Osteoblast (primary cell): Measurements from ENCODE around the gene BANP. TPM values are rescaled to one million over a fixed set of nuclear protein-coding genes. Genes with fewer than 3 reads are reported as not detected.
"Not testable (repeated sequence)": the region's sequence is repeated elsewhere in the genome, so short reads cannot be mapped to it uniquely, and the experiment has no call there.

Experiments used
- DNase-seq: peaks from one replicate; pipeline ENCODE4 v3.0.0; 2011; ENCODE audit warnings: low spot score, mixed read lengths; ENCODE audit not compliant: insufficient read length; ENCODE audit errors: missing footprints
- H2AFZ ChIP-seq: 2 replicates; pipeline ENCODE4 v1.6.0; 2011; ENCODE audit warnings: mild to moderate bottlenecking, low read length
- H3K27ac ChIP-seq: 2 replicates; pipeline ENCODE4 v1.5.1; 2011; ENCODE audit warnings: mild to moderate bottlenecking, low read depth, low read length, moderate library complexity
- H3K27me3 ChIP-seq: 2 replicates; pipeline ENCODE4 v1.6.0; 2012; ENCODE audit warnings: mild to moderate bottlenecking, control low read depth, inconsistent platforms, low read length, moderate library complexity; ENCODE audit not compliant: insufficient read depth
- H3K36me3 ChIP-seq: 2 replicates; pipeline ENCODE4 v1.5.1; 2011; ENCODE audit warnings: mild to moderate bottlenecking, low read length, control low read depth, moderate library complexity; ENCODE audit not compliant: insufficient read depth
- H3K4me1 ChIP-seq: 2 replicates; pipeline ENCODE4 v1.5.1; 2011; ENCODE audit warnings: mild to moderate bottlenecking, low read length, control low read depth, moderate library complexity; ENCODE audit not compliant: insufficient read depth
- H3K4me2 ChIP-seq: 2 replicates; pipeline ENCODE4 v1.6.0; 2011; ENCODE audit warnings: mild to moderate bottlenecking, low read length; ENCODE audit not compliant: insufficient read depth
- H3K4me3 ChIP-seq: fragments of 200-600 bp; sonication (generic); 3 replicates; pipeline ENCODE4 v1.5.1; 2012; ENCODE audit warnings: mild to moderate bottlenecking, low read length, inconsistent platforms; ENCODE audit not compliant: insufficient read depth
- H3K79me2 ChIP-seq: 2 replicates; pipeline ENCODE4 v1.6.0; 2012; ENCODE audit warnings: mild to moderate bottlenecking, low read length, control low read depth, inconsistent platforms; ENCODE audit not compliant: insufficient read depth
- H3K9me3 ChIP-seq: 2 replicates; pipeline ENCODE4 v1.5.1; 2011; ENCODE audit warnings: low read depth, low read length, control low read depth
- H4K20me1 ChIP-seq: 2 replicates; pipeline ENCODE4 v1.6.0; 2012; ENCODE audit warnings: mild to moderate bottlenecking, low read length, control low read depth; ENCODE audit not compliant: insufficient read depth
- CTCF ChIP-seq: IDR thresholded peaks from 2 replicates; pipeline ENCODE4 v1.5.1; 2011; ENCODE audit warnings: mild to moderate bottlenecking, low read depth, low read length, moderate library complexity; ENCODE audit errors: extremely low read depth
- total RNA-seq: library from RNA; depleted of rRNA; stranded (reverse); fragments of >200 nt; gene quantifications from 2 replicates; pipeline ENCODE4 v1.2.3, GENCODE V29; 2012

BANP gene
- total RNA-seq, 1 donor = 23.5 TPM

- no peak for TF ChIP-seq CTCF
These were observed 157.5 kb downstream of the BANP start for GRCh38 chr16:88108762-88109161.

GRCh38 chr16:88109726-88110621 is 158.7 kb downstream of the BANP start:
- not testable (repeated sequence) for H3K4me2 ChIP-seq, H3K27me3 ChIP-seq, H3K79me2 ChIP-seq, DNase-seq, H3K4me3 ChIP-seq, H2AFZ ChIP-seq, H4K20me1 ChIP-seq, H3K9me3 ChIP-seq, H3K27ac ChIP-seq, H3K4me1 ChIP-seq, H3K36me3 ChIP-seq

More at GRCh38 chr16:88108762-88109161, 157.5 kb downstream of the BANP start:
- Histone ChIP-seq H2AFZ (no peak overlapping the region), H3K4me1 (no peaks in the 10 kb centered on the region), H3K4me2 (no peak overlapping the region), H3K4me3 (no peak overlapping the region), H3K9me3 (no peaks in the 10 kb centered on the region), H4K20me1 (no peaks in the 10 kb centered on the region), H3K79me2 (no peaks in the 10 kb centered on the region), H3K36me3 (no peaks in the 10 kb centered on the region), H3K27ac (no peak overlapping the region), H3K27me3 (no peaks in the 10 kb centered on the region)
- no peak for DNase-seq

- H4K20me1 ChIP-seq, H3K27ac ChIP-seq, H2AFZ ChIP-seq, H3K4me1 ChIP-seq, H3K4me3 ChIP-seq, H3K4me2 ChIP-seq, H3K27me3 ChIP-seq, H3K9me3 ChIP-seq, DNase-seq, H3K79me2 ChIP-seq, H3K36me3 ChIP-seq: not testable (repeated sequence)
These were observed 159.8 kb downstream of the BANP start for GRCh38 chr16:88110875-88111494.

GRCh38 chr16:88111976-88112375 is 160.7 kb downstream of the BANP start:
- not testable (repeated sequence) for H3K27ac ChIP-seq, H3K4me1 ChIP-seq, H3K9me3 ChIP-seq, H2AFZ ChIP-seq, H3K4me3 ChIP-seq, H4K20me1 ChIP-seq, H3K4me2 ChIP-seq, H3K27me3 ChIP-seq, DNase-seq, H3K79me2 ChIP-seq, H3K36me3 ChIP-seq

- no peaks in the 10 kb centered on the region for H3K9me3 ChIP-seq
- H3K4me2 ChIP-seq = no peak overlapping the region
- H3K79me2 ChIP-seq = no peaks in the 10 kb centered on the region
- no peak overlapping the region for H3K27ac ChIP-seq
- H4K20me1 ChIP-seq = no peaks in the 10 kb centered on the region
- no peak for DNase-seq
- TF ChIP-seq CTCF = no peak
- H2AFZ ChIP-seq = no peak overlapping the region
- H3K4me1 ChIP-seq = peaks cover 4% of the 10 kb centered on the region
- no peaks in the 10 kb centered on the region for H3K36me3 ChIP-seq
- H3K4me3 ChIP-seq = no peak overlapping the region
- peaks cover 10% of the 10 kb centered on the region for H3K27me3 ChIP-seq
These were observed 162.4 kb downstream of the BANP start for GRCh38 chr16:88113545-88114045.

- not testable (repeated sequence) for H3K79me2 ChIP-seq, H2AFZ ChIP-seq, H3K27me3 ChIP-seq, H3K36me3 ChIP-seq, H3K9me3 ChIP-seq, H3K4me3 ChIP-seq, DNase-seq, H3K4me2 ChIP-seq, H4K20me1 ChIP-seq, H3K27ac ChIP-seq
- H3K4me1 ChIP-seq = peaks cover 10% of the 10 kb centered on the region
These were observed 163.5 kb downstream of the BANP start for GRCh38 chr16:88114541-88115228.
